ENCODE results near the gene GPD1L.
A peak's percentile ranks its signal among the peaks of the same experiment; 100 is the strongest.
"Not testable (repeated sequence)": the region's sequence is repeated elsewhere in the genome, so short reads cannot be mapped to it uniquely, and the experiment has no call there.

GPD1L gene

DNA sequence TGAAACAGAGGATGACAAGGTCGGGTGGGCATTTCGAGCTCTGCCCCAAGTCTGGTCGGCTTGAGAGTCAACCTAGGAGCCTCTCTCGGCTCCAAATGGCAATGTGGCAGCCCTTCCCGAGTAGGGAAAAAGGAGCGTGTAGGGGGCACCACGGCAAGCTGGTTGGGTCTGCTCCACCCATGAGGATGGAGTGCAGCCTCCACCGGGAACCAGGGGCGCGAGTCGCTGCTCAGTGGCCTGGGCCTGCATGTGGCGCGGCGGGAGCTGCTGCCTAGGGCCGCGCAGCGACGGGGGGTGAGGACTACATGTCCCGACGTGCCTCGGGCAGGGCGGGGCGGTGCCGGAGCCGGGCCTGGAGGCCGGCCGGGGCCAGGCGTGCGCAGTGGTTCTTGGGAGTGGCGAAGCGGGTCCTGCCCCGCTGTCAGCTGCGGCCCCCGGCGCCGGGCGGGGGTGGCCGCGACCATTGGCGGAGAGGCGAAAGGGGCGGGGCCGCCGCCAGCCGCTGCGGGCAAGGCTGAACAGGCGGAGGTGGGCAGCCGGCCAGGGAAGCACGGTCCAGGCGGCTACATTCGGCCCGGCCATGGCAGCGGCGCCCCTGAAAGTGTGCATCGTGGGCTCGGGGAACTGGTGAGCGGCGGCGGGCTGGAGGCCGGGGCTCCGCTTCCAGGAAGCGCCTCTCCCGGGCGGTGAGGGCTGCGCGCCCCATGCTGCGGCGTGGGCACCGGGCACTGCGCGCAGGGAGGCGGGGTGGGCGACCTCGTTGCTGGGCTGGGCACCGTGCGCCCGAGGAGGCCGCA lies at the start of gene GPD1L:
Gene GPD1L (plus strand): TSS at position 489 of the 797 bp plus-strand sequence. CDS start 92 bp downstream, at position 581.
- DNase-seq, result peak; percentile 55

DNA sequence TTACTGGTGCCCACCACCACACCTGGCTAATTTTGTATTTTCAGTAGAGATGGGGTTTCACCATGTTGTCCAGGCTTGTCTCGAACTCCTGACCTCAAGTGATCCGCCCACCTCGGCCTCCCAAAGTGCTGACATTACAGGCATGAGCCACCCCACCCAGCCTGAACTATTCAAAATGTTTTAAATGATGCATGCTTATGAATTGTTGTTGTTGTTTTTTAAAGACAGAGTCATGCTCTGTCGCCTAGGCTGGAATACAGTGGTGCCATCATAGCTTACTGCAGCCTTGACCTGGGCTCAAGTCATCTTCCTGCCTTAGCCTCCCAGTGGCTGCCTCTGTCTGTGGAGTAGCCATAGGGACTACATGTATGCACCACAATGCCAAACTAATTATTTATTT lies 48.0 kb upstream of the GPD1L start:
- DNase-seq, result not testable (repeated sequence)

DNA sequence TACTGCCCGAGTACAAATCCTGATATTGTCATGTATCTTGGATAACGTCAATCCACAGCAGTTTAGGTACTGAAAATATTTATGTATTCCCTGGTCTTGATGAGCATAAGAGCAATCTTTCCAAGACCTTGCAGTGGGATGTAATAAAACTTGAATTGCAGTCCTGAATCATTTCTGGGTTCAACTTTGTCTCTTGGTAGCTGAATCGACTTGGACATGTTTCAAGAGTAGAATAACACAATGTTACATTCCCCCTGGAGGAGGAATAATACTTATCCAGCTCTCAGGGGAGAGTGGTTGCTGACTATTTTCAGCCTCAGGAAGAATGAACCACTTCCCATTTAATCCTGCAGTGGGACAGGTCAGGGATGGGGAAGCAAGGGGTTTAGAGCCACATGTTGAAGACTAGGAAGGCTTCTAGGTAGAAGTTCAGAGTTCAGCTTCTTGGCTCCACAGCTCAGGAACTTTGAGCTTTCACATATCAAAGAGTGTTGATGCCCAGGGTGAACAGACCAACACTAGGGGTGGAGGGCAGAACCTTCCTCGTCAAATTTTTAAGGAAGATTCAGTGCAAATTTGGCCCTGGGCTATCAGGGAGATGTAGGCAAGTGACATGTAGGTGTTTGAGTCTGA lies 43.4 kb upstream of the GPD1L start:
- no peak for DNase-seq

DNA sequence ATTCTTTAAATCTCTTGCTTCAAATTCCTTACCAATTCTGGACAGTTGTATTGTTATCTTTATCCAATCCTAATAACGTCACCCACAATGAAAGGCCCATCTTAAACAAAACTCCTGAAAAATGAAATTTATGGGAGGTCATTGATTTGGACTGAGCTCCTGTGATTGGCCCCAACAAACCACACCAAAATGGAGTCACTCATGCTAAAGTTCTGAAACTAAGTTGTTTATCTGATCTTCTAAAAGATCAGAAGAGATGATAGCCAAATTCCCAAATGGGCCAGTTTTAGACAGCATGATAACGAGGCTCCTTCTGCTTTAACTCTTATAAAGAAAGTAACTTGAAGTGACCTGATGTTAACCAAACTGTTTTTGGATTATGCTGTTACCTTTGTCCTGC lies 39.7 kb upstream of the GPD1L start:
- no peak for DNase-seq

DNA sequence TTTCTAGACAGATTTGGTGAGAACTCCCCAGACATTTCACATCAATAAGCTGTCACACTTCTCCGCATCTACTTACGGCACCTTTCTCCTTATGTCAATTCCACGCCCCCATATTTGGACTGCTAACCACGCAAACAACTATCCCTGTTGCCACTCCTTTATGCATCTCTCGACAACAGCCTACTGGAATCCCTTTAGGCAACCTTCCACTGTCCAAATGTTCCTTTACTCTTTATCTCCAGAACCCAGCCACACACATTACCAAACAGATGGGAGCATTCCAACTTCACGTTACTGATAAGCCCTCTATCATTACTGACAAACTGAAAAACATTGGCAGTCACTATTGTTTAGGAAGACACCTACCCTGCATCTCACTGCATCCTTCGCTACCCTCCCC lies 32.2 kb upstream of the GPD1L start:
- DNase-seq, result not testable (repeated sequence)

GRCh38 chr3:32076566-32076965 lies 29.9 kb upstream of the GPD1L start:
- no peak for DNase-seq

DNA sequence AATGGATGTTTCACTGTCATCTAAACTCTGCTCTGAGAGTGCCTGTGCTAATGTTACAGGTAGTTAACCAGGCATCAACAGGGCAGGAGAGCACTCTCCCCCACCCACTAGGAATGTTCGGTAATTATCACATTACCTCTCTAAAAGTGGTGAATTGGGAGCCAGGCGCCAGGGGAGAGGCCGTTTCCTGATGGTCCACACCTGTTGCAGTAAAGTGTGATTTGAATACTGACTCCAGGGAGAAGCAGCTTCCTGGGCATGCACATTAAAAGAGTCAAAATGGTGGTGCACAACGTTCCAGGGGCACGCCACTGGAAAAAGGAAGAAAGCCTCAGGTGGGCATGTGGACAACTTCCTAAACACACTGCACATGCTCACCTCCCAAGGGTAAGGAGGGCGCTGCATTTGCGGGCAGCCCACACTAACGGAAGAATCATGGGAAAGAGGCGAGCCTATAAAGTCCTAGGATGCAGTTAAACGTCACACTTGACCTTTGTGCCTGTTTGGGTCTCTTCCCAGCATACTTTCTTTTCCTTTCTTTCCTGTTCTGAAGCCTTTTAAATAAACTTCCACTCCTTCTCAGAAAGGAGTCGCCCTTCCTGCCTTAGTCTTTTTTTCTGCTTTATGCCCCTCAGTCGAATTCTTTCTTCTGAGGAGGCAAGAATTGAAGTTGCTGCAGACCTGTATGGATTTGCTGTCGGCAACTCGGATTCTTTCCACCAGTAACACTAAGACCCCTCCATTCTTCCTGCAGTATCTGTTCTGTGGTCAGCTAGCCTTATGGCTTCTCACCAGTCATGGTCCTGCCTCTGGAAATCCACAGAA lies 28.9 kb upstream of the GPD1L start:
- no peak for DNase-seq

GRCh38 chr3:32078085-32078634 lies 28.3 kb upstream of the GPD1L start:
- DNase-seq, result no peak

GRCh38 chr3:32078864-32079263 lies 27.6 kb upstream of the GPD1L start:
- DNase-seq, result no peak

DNA sequence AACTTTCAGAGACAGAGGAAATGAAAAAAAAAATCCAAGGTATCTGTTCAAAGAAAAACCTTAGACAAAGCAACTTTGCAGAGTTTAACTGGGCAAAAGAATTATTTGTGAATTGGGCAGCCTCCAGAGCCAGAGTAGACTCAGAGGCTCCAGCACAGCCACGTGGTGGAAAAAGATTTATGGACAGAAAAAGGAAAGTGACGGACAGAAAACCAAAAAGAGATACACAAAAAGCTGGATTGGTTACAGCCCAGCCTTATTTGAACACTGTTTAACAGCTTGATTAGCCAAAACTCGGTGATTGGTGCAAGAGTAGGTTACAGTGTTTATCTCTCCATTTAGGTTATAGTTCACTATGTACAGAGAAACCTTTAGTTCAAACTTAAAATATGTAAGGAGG lies 23.7 kb upstream of the GPD1L start:
- no peak for DNase-seq

- DNase-seq, result no peak
Observed at GRCh38 chr3:32083702-32084270, 22.6 kb upstream of the GPD1L start.

DNA sequence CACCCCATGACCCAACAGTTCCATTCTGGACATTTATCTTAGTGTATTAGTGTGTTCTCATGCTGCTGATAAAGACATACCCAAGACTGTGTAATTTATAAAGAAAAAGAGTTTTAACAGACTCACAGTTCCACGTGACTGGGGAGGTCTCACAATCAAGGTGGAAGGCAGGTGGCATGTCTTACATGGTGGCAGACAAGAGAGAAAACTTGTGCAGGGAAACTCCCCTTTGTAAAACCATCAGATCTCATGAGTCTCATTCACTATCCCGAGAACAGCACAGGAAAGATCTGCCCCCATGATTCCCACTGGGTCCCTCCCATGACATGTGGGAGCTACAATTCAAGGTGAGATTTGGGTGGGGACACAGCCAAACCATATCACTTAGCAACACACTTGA lies 21.6 kb upstream of the GPD1L start:
- DNase-seq, result no peak

GRCh38 chr3:32086464-32086863 lies 20.0 kb upstream of the GPD1L start:
- DNase-seq, result no peak

DNA sequence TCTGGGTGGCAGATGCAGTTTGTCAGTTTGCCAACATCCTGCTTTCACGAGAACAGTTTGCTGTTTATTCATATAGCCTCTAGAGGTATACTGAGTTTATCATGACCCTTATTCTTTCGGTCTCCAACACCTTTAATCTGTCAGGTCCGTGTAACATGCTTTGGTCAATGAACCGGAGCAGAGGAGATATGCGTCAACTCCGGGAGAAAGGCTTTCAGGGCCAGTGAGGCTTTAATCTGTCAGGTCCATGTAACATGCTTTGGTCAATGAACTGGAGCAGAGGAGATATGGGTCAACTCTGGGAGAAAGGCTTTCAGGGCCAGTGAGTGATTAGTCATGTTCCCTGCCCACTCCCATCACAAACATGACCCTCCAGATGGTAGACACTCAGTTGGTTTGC lies 16.9 kb upstream of the GPD1L start:
- DNase-seq, result no peak

DNA sequence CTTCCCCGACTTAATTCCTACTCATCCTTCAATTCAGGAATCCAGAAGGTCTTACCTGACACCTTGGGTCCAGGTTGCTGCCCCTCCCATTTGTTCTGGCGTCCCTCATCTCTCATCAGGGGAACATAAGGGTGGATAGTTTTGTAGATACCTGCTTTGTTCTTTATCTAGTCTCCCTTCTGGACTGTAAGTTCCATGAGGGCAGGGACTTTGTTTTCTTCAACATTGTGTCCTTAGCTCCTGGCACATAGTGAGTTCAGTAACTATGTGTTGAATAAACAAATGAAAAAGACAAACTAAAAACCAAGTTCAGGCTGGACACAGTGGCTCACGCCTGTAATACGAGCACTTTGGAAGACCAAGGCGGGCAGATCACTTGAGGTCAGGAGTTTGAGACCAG lies 13.2 kb upstream of the GPD1L start:
- DNase-seq, result no peak

- DNase-seq, result no peak
Observed at GRCh38 chr3:32095431-32095830, 11.0 kb upstream of the GPD1L start.

GRCh38 chr3:32097768-32098167 lies 8.7 kb upstream of the GPD1L start:
- DNase-seq, result no peak

- no peak for DNase-seq
Observed at GRCh38 chr3:32098528-32098927, 7.9 kb upstream of the GPD1L start.

- DNase-seq, result no peak
Observed at GRCh38 chr3:32100465-32100864, 6.0 kb upstream of the GPD1L start.

DNA sequence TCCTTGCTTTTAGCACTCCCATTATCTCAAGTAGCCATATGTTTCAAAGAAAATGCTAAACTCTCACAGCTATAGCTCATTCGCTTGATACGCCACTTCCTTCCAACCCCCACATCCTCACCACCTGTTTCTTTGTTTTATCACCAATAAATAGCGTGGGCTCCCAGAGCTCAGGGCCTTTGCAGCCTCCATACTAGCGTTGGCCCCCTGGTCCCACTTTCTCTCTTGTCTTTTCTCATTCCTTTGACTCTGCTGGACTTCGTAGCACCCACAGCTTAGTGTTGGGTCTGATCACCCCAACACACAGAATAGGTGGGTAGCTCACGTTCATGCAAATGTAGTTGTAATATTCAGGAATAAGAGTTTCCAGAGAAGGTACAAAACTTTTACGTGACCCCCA lies 4.1 kb upstream of the GPD1L start:
- DNase-seq, result no peak

DNA sequence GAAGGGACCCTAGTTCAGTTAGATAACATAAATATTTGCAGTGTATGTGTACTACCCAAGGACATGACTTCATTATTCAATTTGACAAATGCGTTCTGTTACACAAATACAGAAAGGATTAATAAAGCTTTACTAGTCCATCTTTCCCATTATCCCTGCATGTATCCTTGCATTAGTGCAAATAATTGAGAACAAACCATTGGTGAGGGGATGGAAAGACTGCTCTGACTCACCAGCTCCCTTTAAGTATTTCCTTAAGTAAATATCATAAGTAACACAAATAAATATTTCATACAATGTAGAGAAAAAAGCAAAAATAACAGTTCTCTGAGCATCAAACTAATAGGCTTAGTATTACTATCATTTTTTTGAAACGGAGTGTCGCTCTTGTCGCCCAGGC lies 1.9 kb upstream of the GPD1L start:
- DNase-seq, result no peak

- DNase-seq, result no peak
Observed at GRCh38 chr3:32105291-32106131, 909 bp upstream of the GPD1L start.

Measured in NCI-H1436 treated with DMSO at 0.1 percent for 48 hours (cell line).